ENCODE data around the gene KCNIP3.
A peak's percentile ranks its signal among the peaks of the same experiment; 100 is the strongest.

KCNIP3 gene

GRCh38 chr2:95329891-95330793 lies 33.0 kb downstream of the KCNIP3 start:
- TF ChIP-seq CTCF (conservative IDR thresholded peaks at IDR 0.05; ENCODE audit: low read depth, low read length), result no peak
- no peak for DNase-seq (ENCODE audit: low read depth)
- H3K4me3 ChIP-seq (ENCODE audit: low read length), result no peak overlapping the region

GRCh38 chr2:95330794-95331338 lies 33.7 kb downstream of the KCNIP3 start:
- DNase-seq (ENCODE audit: low read depth), result no peak
- no peak overlapping the region for H3K4me3 ChIP-seq (ENCODE audit: low read length)
- no peak for TF ChIP-seq CTCF (conservative IDR thresholded peaks at IDR 0.05; ENCODE audit: low read depth, low read length)

GRCh38 chr2:95331606-95332005 lies 34.5 kb downstream of the KCNIP3 start:
- no peak for DNase-seq (ENCODE audit: low read depth)

GRCh38 chr2:95332036-95332435 lies 34.9 kb downstream of the KCNIP3 start:
- no peak for DNase-seq (ENCODE audit: low read depth)
- no peak for TF ChIP-seq CTCF (conservative IDR thresholded peaks at IDR 0.05; ENCODE audit: low read depth, low read length)
- H3K4me3 ChIP-seq (ENCODE audit: low read length), result no peak overlapping the region

More at GRCh38 chr2:95331606-95332005, 34.5 kb downstream of the KCNIP3 start:
- H3K4me3 ChIP-seq (ENCODE audit: low read length), result no peak overlapping the region
- no peak for TF ChIP-seq CTCF (conservative IDR thresholded peaks at IDR 0.05; ENCODE audit: low read depth, low read length)

- no peak for DNase-seq (ENCODE audit: low read depth)
- TF ChIP-seq CTCF (conservative IDR thresholded peaks at IDR 0.05; ENCODE audit: low read depth, low read length), result no peak
- no peak overlapping the region for H3K4me3 ChIP-seq (ENCODE audit: low read length)
Measured at GRCh38 chr2:95333056-95333455, 35.9 kb downstream of the KCNIP3 start.

GRCh38 chr2:95333888-95334338 lies 36.8 kb downstream of the KCNIP3 start:
- H3K4me3 ChIP-seq (ENCODE audit: low read length), result no peak overlapping the region
- TF ChIP-seq CTCF (conservative IDR thresholded peaks at IDR 0.05; ENCODE audit: low read depth, low read length), result no peak
- peak; percentile 52 for DNase-seq (ENCODE audit: low read depth)
